Testis (tissue), 3 donors: ENCODE results near the gene UBAP2. TPM values are rescaled to one million over a fixed set of nuclear protein-coding genes. Genes with fewer than 3 reads are reported as not detected.
A peak's percentile ranks its signal among the peaks of the same experiment; 100 is the strongest.

ENCODE experiments used
- DNase-seq: peaks from one replicate; pipeline ENCODE4 v3.0.0-alpha.2; 2019
- H3K27ac ChIP-seq, 2 donors: fragments of 200-600 bp; sonication (generic); one replicate each; pipeline ENCODE4 v1.5.1; 2019
- H3K27me3 ChIP-seq: fragments of 200-600 bp; sonication (generic); one replicate; pipeline ENCODE4 v1.5.1; 2019
- H3K36me3 ChIP-seq: fragments of 200-600 bp; sonication (generic); one replicate; pipeline ENCODE4 v1.5.1; 2017; ENCODE audit warnings: low read depth; ENCODE audit errors: missing control alignments
- H3K4me1 ChIP-seq: fragments of 200-600 bp; sonication (generic); one replicate; pipeline ENCODE4 v1.5.1; 2019
- H3K4me3 ChIP-seq, 2 donors: fragments of 200-600 bp; sonication (generic); one replicate each; pipeline ENCODE4 v1.5.1; 2017 to 2019
- H3K9me3 ChIP-seq: fragments of 200-600 bp; sonication (generic); one replicate; pipeline ENCODE4 v1.5.1; 2017
- CTCF ChIP-seq, 3 experiments: fragments of 450-650 bp in 2 of 3; fragments of 200-600 bp in 1 of 3; sonication (generic) in 1 of 3; IDR thresholded peaks; one replicate each; pipeline ENCODE4 v1.5.1; 2016 to 2019; ENCODE audit warnings: antibody characterized with exemption in 3 of 3, mild to moderate bottlenecking in 2 of 3, moderate library complexity in 1 of 3
- POLR2A ChIP-seq: fragments of 450-650 bp; IDR thresholded peaks from one replicate; pipeline ENCODE4 v1.6.1; 2017; ENCODE audit warnings: antibody characterized with exemption, mild to moderate bottlenecking, moderate library complexity
- WGBS, 2 donors: methylation state at CpG; one replicate each; pipeline ENCODE4 v1.1.5; 2018; 5-methylcytosine and 5-hydroxymethylcytosine counted together
- intact Hi-C: fragments of 100-400 bp; cut with DNase I; formaldehyde crosslinking; loops from one replicate; pipeline ENCODE4 v1.15.1; 2023; ENCODE audit warnings: low total_unique reads
- polyA plus RNA-seq: library from polyadenylated mRNA; stranded (reverse); fragments of 350-450 nt; fragmentation: Illumina TruSeq; extraction: RNeasy Lipid Tissue Mini Kit (QIAGEN cat#74804); gene quantifications from one replicate; pipeline ENCODE4 v1.2.3, GENCODE V29; 2014; ENCODE audit warnings: low read depth, low replicate concordance; ENCODE audit not compliant: insufficient read depth
- total RNA-seq, 2 donors: library from RNA; depleted of rRNA; stranded (reverse); fragments of >200 nt; gene quantifications; one replicate each; pipeline ENCODE4 v1.2.3, GENCODE V29; 2016

UBAP2 gene
- total and polyA plus RNA-seq, 3 donors from 2014 or later: 72.1 to 94.2 (median 78.5) TPM

GRCh38 chr9:34072410-34072809 lies 23.7 kb upstream of the UBAP2 start:
- TF ChIP-seq CTCF (IDR thresholded peaks at IDR 0.05) (no peak), POLR2A (no peak)
- H3K27me3 ChIP-seq: no peaks in the 10 kb centered on the region
- peaks cover 13% of the 10 kb centered on the region for H3K4me1 ChIP-seq
- intact Hi-C loops: no loop called here
- H3K9me3 ChIP-seq: no peaks in the 10 kb centered on the region
- 61% methylated on average over 2 of the region's 2 CpGs; no CpG with 5 or more reads in 1 of the 2 donors for WGBS, 2 donors
- H3K36me3 ChIP-seq: no peaks in the 10 kb centered on the region
- no peak for DNase-seq
- no peak overlapping the region for H3K4me3 ChIP-seq
- H3K27ac ChIP-seq: peak overlapping the region; percentile 71 to 78

- intact Hi-C loops: no loop called here
- Histone ChIP-seq H3K9me3 (no peaks in the 10 kb centered on the region), H3K4me1 (peaks cover 13% of the 10 kb centered on the region), H3K27ac (peak overlapping the region; percentile 41 to 60), H3K36me3 (no peaks in the 10 kb centered on the region), H3K27me3 (no peaks in the 10 kb centered on the region), H3K4me3 (no peak overlapping the region)
- DNase-seq: no peak
- TF ChIP-seq POLR2A (no peak), CTCF (IDR thresholded peaks at IDR 0.05) (no peak)
- WGBS, 2 donors: 49 to 50% methylated on average over 5 of the region's 5 CpGs
These were observed 22.1 kb upstream of the UBAP2 start for GRCh38 chr9:34070606-34071324.

GRCh38 chr9:34069831-34070230 lies 21.1 kb upstream of the UBAP2 start:
- no peak for DNase-seq
- WGBS, 2 donors: 79 to 82% methylated on average over 6 of the region's 6 CpGs
- TF ChIP-seq CTCF (IDR thresholded peaks at IDR 0.05) (no peak), POLR2A (no peak)

GRCh38 chr9:34065541-34065940 lies 16.9 kb upstream of the UBAP2 start:
- H3K36me3 ChIP-seq: no peaks in the 10 kb centered on the region
- no peak overlapping the region for H3K27ac ChIP-seq
- TF ChIP-seq POLR2A (no peak), CTCF (IDR thresholded peaks at IDR 0.05) (no peak)
- no peaks in the 10 kb centered on the region for H3K4me1 ChIP-seq
- intact Hi-C loops: no loop called here
- no peak overlapping the region for H3K4me3 ChIP-seq
- H3K27me3 ChIP-seq: no peaks in the 10 kb centered on the region
- 88 to 91% methylated on average over 3 of the region's 3 CpGs for whole genome bisulfite sequencing, 2 donors
- no peak for DNase-seq
- H3K9me3 ChIP-seq: no peaks in the 10 kb centered on the region

More at GRCh38 chr9:34069831-34070230, 21.1 kb upstream of the UBAP2 start:
- no peak overlapping the region for H3K4me3 ChIP-seq
- H3K36me3 ChIP-seq: no peaks in the 10 kb centered on the region
- peaks cover 13% of the 10 kb centered on the region for H3K4me1 ChIP-seq
- H3K27me3 ChIP-seq: no peaks in the 10 kb centered on the region
- H3K9me3 ChIP-seq: no peaks in the 10 kb centered on the region
- H3K27ac ChIP-seq: no peak overlapping the region
- intact Hi-C loops: no loop called here

- Histone ChIP-seq H3K27ac (no peak overlapping the region), H3K9me3 (no peaks in the 10 kb centered on the region), H3K4me1 (no peaks in the 10 kb centered on the region), H3K27me3 (no peaks in the 10 kb centered on the region), H3K4me3 (no peak overlapping the region), H3K36me3 (no peaks in the 10 kb centered on the region)
- TF ChIP-seq POLR2A (no peak), CTCF (IDR thresholded peaks at IDR 0.05) (no peak)
- WGBS, 2 donors: 83 to 85% methylated on average over 3 of the region's 3 CpGs
- DNase-seq: no peak
- intact Hi-C loops: no loop called here
These were observed 11.3 kb upstream of the UBAP2 start for GRCh38 chr9:34059954-34060353.
